Astrocyte (in vitro differentiated cells and primary cell): ENCODE measurements around the gene ZFHX3.

Experiments used
- CTCF ChIP-seq: IDR thresholded peaks from 2 replicates; pipeline ENCODE4 v1.5.1; 2011; ENCODE audit warnings: low read depth, mild to moderate bottlenecking, inconsistent platforms, low read length, moderate library complexity; ENCODE audit not compliant: insufficient read depth
- EZH2 ChIP-seq: IDR thresholded peaks from 2 replicates; pipeline ENCODE4 v1.6.1; 2012; ENCODE audit warnings: mild to moderate bottlenecking, low read length, inconsistent platforms; ENCODE audit not compliant: insufficient read depth

GRCh38 chr16:72910381-72910780, 137.5 kb downstream of the ZFHX3 start:
- TF ChIP-seq CTCF (no peak), EZH2 (no peak)
